KMS-11 (cell line): ENCODE data around the gene CAMKMT.

Experiments used
- H2AFZ ChIP-seq: fragments of 200-600 bp; sonication (generic); 2 replicates; pipeline ENCODE4 v1.6.1; 2016; ENCODE audit warnings: antibody characterized with exemption, mixed run types, low read depth
- H3K27ac ChIP-seq: fragments of 200-600 bp; sonication (generic); 2 replicates; pipeline ENCODE4 v1.6.1; 2016; ENCODE audit warnings: mild to moderate bottlenecking, mixed run types
- H3K27me3 ChIP-seq: fragments of 200-600 bp; sonication (generic); 2 replicates; pipeline ENCODE4 v1.6.1; 2017; ENCODE audit warnings: mild to moderate bottlenecking, low read depth, mixed run types, moderate library complexity; ENCODE audit not compliant: insufficient read depth
- H3K36me3 ChIP-seq: fragments of 200-600 bp; sonication (generic); 2 replicates; pipeline ENCODE4 v1.6.1; 2017; ENCODE audit warnings: mild to moderate bottlenecking, mixed run types; ENCODE audit not compliant: insufficient read depth
- H3K4me1 ChIP-seq: fragments of 200-600 bp; sonication (generic); 2 replicates; pipeline ENCODE4 v1.6.1; 2016; ENCODE audit warnings: mild to moderate bottlenecking, low read depth, mixed run types; ENCODE audit not compliant: poor library complexity, severe bottlenecking
- H3K4me2 ChIP-seq: fragments of 200-600 bp; sonication (generic); 2 replicates; pipeline ENCODE4 v1.7.0; 2016; ENCODE audit warnings: mild to moderate bottlenecking, mixed run types
- H3K4me3 ChIP-seq: fragments of 200-600 bp; sonication (generic); IDR thresholded peaks from 2 replicates; pipeline ENCODE4 v1.6.1; 2017; ENCODE audit warnings: low read depth, low read length, mixed read lengths; ENCODE audit not compliant: insufficient read depth
- H3K79me2 ChIP-seq: fragments of 200-600 bp; sonication (generic); 2 replicates; pipeline ENCODE4 v1.6.1; 2016; ENCODE audit warnings: low read depth, mixed run types; ENCODE audit not compliant: insufficient read depth
- H3K9ac ChIP-seq: fragments of 200-600 bp; sonication (generic); 2 replicates; pipeline ENCODE4 v1.6.1; 2016; ENCODE audit warnings: mild to moderate bottlenecking, mixed run types
- H4K20me1 ChIP-seq: fragments of 200-600 bp; sonication (generic); 2 replicates; pipeline ENCODE4 v1.6.1; 2016; ENCODE audit warnings: mild to moderate bottlenecking, mixed run types; ENCODE audit not compliant: insufficient read depth
- TF ChIP-seq, protein P1 (sequence below): fragments of 200-600 bp; sonication (generic); conservative IDR thresholded peaks from 2 replicates; pipeline ENCODE4 v1.6.1; 2017; ENCODE audit warnings: low read depth, mild to moderate bottlenecking, antibody characterized with exemption, low read length, moderate library complexity, mixed read lengths

CAMKMT gene

DNA sequence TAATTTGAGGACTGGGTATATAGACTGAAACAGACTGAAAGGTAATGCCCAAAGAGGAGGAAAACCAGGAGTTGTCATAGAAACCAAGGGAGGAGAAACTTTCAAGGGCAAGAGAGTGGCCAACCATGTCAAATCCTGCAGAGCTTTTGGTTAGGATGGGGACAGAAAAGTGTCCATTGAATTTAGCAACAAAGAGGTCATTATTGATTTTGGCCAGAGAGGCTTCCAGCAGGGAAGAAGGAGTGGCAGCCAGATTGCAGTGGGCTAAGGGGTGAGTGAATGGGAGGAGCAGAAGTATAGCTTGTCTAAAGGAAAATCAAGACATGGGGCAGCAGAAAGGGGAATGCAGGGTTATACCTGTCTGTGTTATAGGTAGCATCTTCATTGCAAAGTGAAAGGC lies 194.0 kb downstream of the CAMKMT start:
- no peaks in the 10 kb centered on the region for H4K20me1 ChIP-seq
- H3K4me1 ChIP-seq = no peaks in the 10 kb centered on the region
- H3K27ac ChIP-seq = no peak overlapping the region
- H2AFZ ChIP-seq = no peak overlapping the region
- H3K9ac ChIP-seq = no peak overlapping the region
- H3K79me2 ChIP-seq = no peaks in the 10 kb centered on the region
- no peaks in the 10 kb centered on the region for H3K27me3 ChIP-seq
- TF ChIP-seq, protein P1, sequence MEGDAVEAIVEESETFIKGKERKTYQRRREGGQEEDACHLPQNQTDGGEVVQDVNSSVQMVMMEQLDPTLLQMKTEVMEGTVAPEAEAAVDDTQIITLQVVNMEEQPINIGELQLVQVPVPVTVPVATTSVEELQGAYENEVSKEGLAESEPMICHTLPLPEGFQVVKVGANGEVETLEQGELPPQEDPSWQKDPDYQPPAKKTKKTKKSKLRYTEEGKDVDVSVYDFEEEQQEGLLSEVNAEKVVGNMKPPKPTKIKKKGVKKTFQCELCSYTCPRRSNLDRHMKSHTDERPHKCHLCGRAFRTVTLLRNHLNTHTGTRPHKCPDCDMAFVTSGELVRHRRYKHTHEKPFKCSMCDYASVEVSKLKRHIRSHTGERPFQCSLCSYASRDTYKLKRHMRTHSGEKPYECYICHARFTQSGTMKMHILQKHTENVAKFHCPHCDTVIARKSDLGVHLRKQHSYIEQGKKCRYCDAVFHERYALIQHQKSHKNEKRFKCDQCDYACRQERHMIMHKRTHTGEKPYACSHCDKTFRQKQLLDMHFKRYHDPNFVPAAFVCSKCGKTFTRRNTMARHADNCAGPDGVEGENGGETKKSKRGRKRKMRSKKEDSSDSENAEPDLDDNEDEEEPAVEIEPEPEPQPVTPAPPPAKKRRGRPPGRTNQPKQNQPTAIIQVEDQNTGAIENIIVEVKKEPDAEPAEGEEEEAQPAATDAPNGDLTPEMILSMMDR = no peak
- H3K4me3 ChIP-seq = no peak overlapping the region
- H3K4me2 ChIP-seq = no peak overlapping the region
- no peaks in the 10 kb centered on the region for H3K36me3 ChIP-seq

GRCh38 chr2:44559108-44559507 lies 197.4 kb downstream of the CAMKMT start:
- no peaks in the 10 kb centered on the region for H3K27me3 ChIP-seq

DNA sequence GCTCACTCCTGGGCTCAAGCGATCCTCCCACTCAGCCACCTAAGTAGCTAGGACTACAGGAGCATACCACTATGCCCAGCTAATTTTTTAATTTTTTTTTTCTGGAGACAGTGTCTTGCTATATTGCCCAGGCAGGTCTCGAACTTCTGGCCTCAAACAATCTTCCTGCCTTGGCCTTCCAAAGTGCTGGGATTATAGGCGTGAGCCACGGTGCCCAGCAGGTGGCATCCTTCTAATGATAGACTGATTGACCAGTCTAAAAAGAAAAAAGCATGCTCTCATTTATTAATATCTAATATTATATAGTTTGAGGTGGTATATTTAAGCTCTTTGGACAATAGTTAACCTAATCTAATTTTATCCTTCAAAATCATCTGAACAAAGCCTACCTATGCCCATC lies 198.6 kb downstream of the CAMKMT start:
- H3K4me1 ChIP-seq = no peaks in the 10 kb centered on the region
- H3K79me2 ChIP-seq = no peaks in the 10 kb centered on the region
- no peak overlapping the region for H3K4me2 ChIP-seq
- H3K4me3 ChIP-seq = no peak overlapping the region
- H3K27me3 ChIP-seq = no peaks in the 10 kb centered on the region
- H4K20me1 ChIP-seq = no peaks in the 10 kb centered on the region
- H3K9ac ChIP-seq = no peak overlapping the region
- H3K36me3 ChIP-seq = no peaks in the 10 kb centered on the region
- TF ChIP-seq, protein P1 = peak; percentile 56
- no peak overlapping the region for H3K27ac ChIP-seq
- H2AFZ ChIP-seq = no peak overlapping the region

More at GRCh38 chr2:44559108-44559507, 197.4 kb downstream of the CAMKMT start:
- no peak overlapping the region for H3K4me2 ChIP-seq
- H3K4me3 ChIP-seq = no peak overlapping the region
- no peaks in the 10 kb centered on the region for H3K79me2 ChIP-seq
- no peaks in the 10 kb centered on the region for H3K4me1 ChIP-seq
- H4K20me1 ChIP-seq = no peaks in the 10 kb centered on the region
- no peak overlapping the region for H3K27ac ChIP-seq
- H3K36me3 ChIP-seq = no peaks in the 10 kb centered on the region
- H2AFZ ChIP-seq = no peak overlapping the region
- H3K9ac ChIP-seq = no peak overlapping the region
- TF ChIP-seq, protein P1 = no peak

- Histone ChIP-seq H3K9ac (no peak overlapping the region), H2AFZ (no peak overlapping the region), H3K27ac (no peak overlapping the region), H3K4me2 (no peak overlapping the region), H3K79me2 (no peaks in the 10 kb centered on the region), H4K20me1 (no peaks in the 10 kb centered on the region), H3K4me1 (no peaks in the 10 kb centered on the region), H3K27me3 (no peaks in the 10 kb centered on the region), H3K36me3 (no peaks in the 10 kb centered on the region), H3K4me3 (no peak overlapping the region)
- TF ChIP-seq, protein P1 = no peak
These were observed 199.2 kb downstream of the CAMKMT start for GRCh38 chr2:44560941-44561340.
